Tibial nerve (tissue), 3 donors: ENCODE results near the gene BRI3BP.

Experiments
- CTCF ChIP-seq, 5 experiments: fragments of 200-600 bp in 3 of 5; fragments of 450-650 bp in 2 of 5; sonication (generic) in 3 of 5; IDR thresholded peaks; one replicate each; pipeline ENCODE4 v1.5.1; 2016 to 2019; ENCODE audit warnings: antibody characterized with exemption in 5 of 5, mild to moderate bottlenecking in 3 of 5, moderate library complexity in 2 of 5
- POLR2A ChIP-seq, 2 donors: fragments of 450-650 bp; IDR thresholded peaks; one replicate each; pipeline ENCODE4 v1.6.1; 2017; ENCODE audit warnings: antibody characterized with exemption in 2 of 2, mild to moderate bottlenecking in 2 of 2, moderate library complexity in 2 of 2

DNA sequence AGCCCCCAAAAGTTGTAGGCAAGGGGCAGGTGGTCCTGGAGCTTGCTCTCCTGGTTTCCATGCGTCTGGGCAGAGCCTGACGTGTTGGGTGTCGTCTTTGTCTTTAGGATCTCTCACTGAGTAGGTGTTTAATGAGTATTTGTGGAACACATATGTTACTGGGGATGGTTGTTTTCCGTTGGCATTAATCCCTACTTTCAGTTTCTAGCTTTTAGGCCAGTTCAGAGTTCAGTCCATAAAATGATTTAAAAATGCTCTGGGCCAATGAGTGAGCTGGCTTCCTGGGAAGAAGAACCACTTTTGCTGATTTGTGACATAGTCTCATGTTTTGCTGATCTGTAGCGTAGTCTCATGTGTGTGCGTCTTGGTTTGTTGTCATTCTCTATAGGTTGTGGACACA is 82.7 kb downstream of the BRI3BP start:
- TF ChIP-seq CTCF (IDR thresholded peaks at IDR 0.05) (no peak), POLR2A (IDR thresholded peaks at IDR 0.05) (no peak)
